H1 (cell line): ENCODE results near the gene LRCH3. TPM values are rescaled to one million over a fixed set of nuclear protein-coding genes. Genes with fewer than 3 reads are reported as not detected.

Experiments used
- CTCF ChIA-PET: fragments of 300-600 bp; sonication (Branson Sonifier 250); formaldehyde crosslinking; loops from one replicate; lab custom pipeline; 2021; ENCODE audit not compliant: partially characterized antibody; lab: Charles Lee
- POLR2A ChIA-PET: fragments of 300-600 bp; sonication (Branson Sonifier 250); formaldehyde crosslinking; loops from one replicate; lab custom pipeline; 2021; ENCODE audit warnings: inconsistent platforms; ENCODE audit not compliant: partially characterized antibody; lab: Charles Lee
- DNase-seq, 2 experiments: peaks; one replicate each; pipeline versions ENCODE4 v3.0.0 to v3.0.0-alpha.2; 2010 to 2022; ENCODE audit warnings: low spot score in 2 of 2, low read depth in 1 of 2, mixed read lengths in 1 of 2
- FAIRE-seq: peaks from 2 replicates; lab custom pipeline; 2011; peaks lifted over from hg19 to GRCh38; lab: Jason Lieb, UNC
- H2AFZ ChIP-seq: 2 replicates; pipeline ENCODE4 v1.8.1; 2012; ENCODE audit warnings: low read length, inconsistent platforms
- H2AK5ac ChIP-seq: 2 replicates; pipeline ENCODE4 v1.6.1; 2013; ENCODE audit warnings: low read depth, low read length
- H2BK120ac ChIP-seq: replicated peaks from 2 replicates; pipeline ENCODE3; 2013; ENCODE audit warnings: low read depth, low read length, inconsistent platforms
- H2BK12ac ChIP-seq: 2 replicates; pipeline ENCODE4 v1.6.1; 2013; ENCODE audit warnings: low read depth, low read length
- H2BK15ac ChIP-seq: 2 replicates; pipeline ENCODE4 v1.6.1; 2013; ENCODE audit warnings: low read length
- H2BK20ac ChIP-seq: 2 replicates; pipeline ENCODE4 v1.6.1; 2013; ENCODE audit warnings: low read length
- H2BK5ac ChIP-seq: 2 replicates; pipeline ENCODE4 v1.6.1; 2013; ENCODE audit warnings: low read depth, low read length
- H3K14ac ChIP-seq: 2 replicates; pipeline ENCODE4 v1.6.1; 2013; ENCODE audit warnings: inconsistent platforms; ENCODE audit not compliant: insufficient read length
- H3K18ac ChIP-seq: 2 replicates; pipeline ENCODE4 v1.6.1; 2013; ENCODE audit warnings: low read length; ENCODE audit errors: extremely low read depth
- H3K23ac ChIP-seq: 2 replicates; pipeline ENCODE4 v1.6.1; 2013; ENCODE audit warnings: inconsistent platforms; ENCODE audit not compliant: insufficient read length
- H3K23me2 ChIP-seq: 2 replicates; pipeline ENCODE4 v1.6.1; 2013; ENCODE audit warnings: low read depth, low read length
- H3K27ac ChIP-seq: 2 replicates; pipeline ENCODE4 v1.6.1; 2011; ENCODE audit warnings: low read depth, low read length, inconsistent platforms
- H3K27me3 ChIP-seq, 4 experiments: replicated peaks in 1 of 4; 1 replicate in 1 of 4; 2 replicates in 3 of 4; pipeline versions ENCODE4 v1.6.1 to v1.8.1; 2011 to 2013; ENCODE audit warnings: low read length in 3 of 4, mild to moderate bottlenecking in 3 of 4, inconsistent platforms in 2 of 4, mixed read lengths in 2 of 4, moderate library complexity in 1 of 4; ENCODE audit not compliant: control insufficient read depth in 3 of 4, insufficient read depth in 3 of 4; ENCODE audit errors: extremely low read depth in 1 of 4
- H3K36me3 ChIP-seq, 4 experiments: 2 replicates each; pipeline versions ENCODE4 v1.6.1 to v1.8.1; 2011 to 2013; ENCODE audit warnings: mild to moderate bottlenecking in 4 of 4, low read length in 3 of 4, moderate library complexity in 2 of 4, control low read depth in 1 of 4, inconsistent platforms in 1 of 4; ENCODE audit not compliant: insufficient read depth in 4 of 4, control insufficient read depth in 2 of 4
- H3K4ac ChIP-seq: replicated peaks from 2 replicates; pipeline ENCODE3; 2013; ENCODE audit warnings: low read length, low read depth, mixed read lengths, inconsistent platforms; ENCODE audit not compliant: insufficient read length
- H3K4me1 ChIP-seq, 4 experiments: replicated peaks in 1 of 4; 1 replicate in 1 of 4; 2 replicates in 3 of 4; pipeline versions ENCODE4 v1.6.1 to v1.8.1; 2011 to 2013; ENCODE audit warnings: low read length in 3 of 4, inconsistent platforms in 2 of 4, mixed read lengths in 1 of 4; ENCODE audit not compliant: insufficient read depth in 4 of 4, control insufficient read depth in 3 of 4
- H3K4me2 ChIP-seq, 2 experiments: 2 replicates each; pipeline versions ENCODE4 v1.6.1 to v1.8.1; 2011 to 2013; ENCODE audit warnings: low read depth in 2 of 2, low read length in 2 of 2, control low read depth in 1 of 2, inconsistent platforms in 1 of 2, mild to moderate bottlenecking in 1 of 2; ENCODE audit not compliant: insufficient read depth in 1 of 2
- H3K4me3 ChIP-seq, 4 experiments: fragments of 200-600, 300-600 bp in 1 of 4; sonication (generic), shearing (Covaris generic), sonication (Bioruptor Twin) in 1 of 4; 2 replicates each; pipeline versions ENCODE4 v1.5.1 to v1.8.1; 2011 to 2016; ENCODE audit warnings: low read length in 4 of 4, low read depth in 3 of 4, control low read depth in 2 of 4, inconsistent platforms in 2 of 4, mild to moderate bottlenecking in 2 of 4, mixed read lengths in 1 of 4, moderate library complexity in 1 of 4; ENCODE audit not compliant: insufficient read depth in 2 of 4; ENCODE audit errors: extremely low read depth in 1 of 4
- H3K56ac ChIP-seq: replicated peaks from 2 replicates; pipeline ENCODE3; 2013; ENCODE audit warnings: low read depth, mild to moderate bottlenecking, mixed read lengths, low read length, inconsistent platforms; ENCODE audit not compliant: insufficient read length
- H3K79me1 ChIP-seq: 2 replicates; pipeline ENCODE4 v1.6.1; 2013; ENCODE audit warnings: low read depth, low read length, control low read depth
- H3K79me2 ChIP-seq, 2 experiments: 2 replicates each; pipeline versions ENCODE4 v1.6.1 to v1.8.1; 2012 to 2013; ENCODE audit warnings: low read length in 2 of 2, mild to moderate bottlenecking in 2 of 2, inconsistent platforms in 1 of 2; ENCODE audit not compliant: insufficient read depth in 2 of 2, control insufficient read depth in 1 of 2
- H3K9ac ChIP-seq, 4 experiments: replicated peaks in 1 of 4; 1 replicate in 1 of 4; 2 replicates in 3 of 4; pipeline versions ENCODE4 v1.6.1 to v1.8.1; 2011 to 2013; ENCODE audit warnings: low read depth in 3 of 4, low read length in 3 of 4, control low read depth in 2 of 4, mild to moderate bottlenecking in 2 of 4, moderate library complexity in 2 of 4, inconsistent platforms in 1 of 4; ENCODE audit errors: extremely low read depth in 1 of 4
- H3K9me3 ChIP-seq, 2 experiments: 2 replicates each; pipeline versions ENCODE4 v1.6.1 to v1.8.1; 2012 to 2013; ENCODE audit warnings: mild to moderate bottlenecking in 2 of 2, moderate library complexity in 2 of 2, control low read depth in 1 of 2, inconsistent platforms in 1 of 2, low read depth in 1 of 2, low read length in 1 of 2, mixed read lengths in 1 of 2; ENCODE audit not compliant: insufficient read depth in 2 of 2
- H4K20me1 ChIP-seq, 2 experiments: replicated peaks in 1 of 2; 2 replicates each; pipeline versions ENCODE3 to v1.8.1; 2011 to 2013; ENCODE audit warnings: inconsistent platforms in 2 of 2, low read length in 2 of 2, mild to moderate bottlenecking in 1 of 2; ENCODE audit not compliant: insufficient read depth in 2 of 2, control insufficient read depth in 1 of 2
- H4K5ac ChIP-seq: 2 replicates; pipeline ENCODE4 v1.6.1; 2013; ENCODE audit warnings: low read length, low read depth, mixed read lengths, inconsistent platforms; ENCODE audit not compliant: insufficient read length
- H4K8ac ChIP-seq: 2 replicates; pipeline ENCODE4 v1.8.0; 2013; ENCODE audit warnings: mild to moderate bottlenecking, moderate library complexity, low read length, inconsistent platforms; ENCODE audit not compliant: insufficient read depth; ENCODE audit errors: extremely low read depth
- H4K91ac ChIP-seq: replicated peaks from 2 replicates; pipeline ENCODE3; 2013; ENCODE audit warnings: low read length, mixed read lengths, inconsistent platforms; ENCODE audit not compliant: insufficient read length
- SP1 ChIP-seq: IDR thresholded peaks from 2 replicates; pipeline ENCODE4 v1.6.1; 2011; ENCODE audit warnings: low read depth, low read length
- WGBS, 2 experiments: shearing (Covaris generic) in 1 of 2; methylation state at CpG; one replicate each; pipeline versions ENCODE4 v1.1.6 to v1.1.7; 2013 to 2015; ENCODE audit warnings: low lambda C conversion rate in 2 of 2, mixed read lengths in 2 of 2, inconsistent platforms in 1 of 2, low coverage in 1 of 2, missing lambda C conversion rate in 1 of 2; ENCODE audit not compliant: insufficient replicate concordance in 2 of 2, insufficient coverage in 1 of 2, insufficient read length in 1 of 2; ENCODE audit errors: extremely low coverage in 1 of 2, missing lambda C conversion rate in 1 of 2; 5-methylcytosine and 5-hydroxymethylcytosine counted together
- polyA plus RNA-seq, 7 experiments: library from polyadenylated mRNA; depleted of rRNA in 3 of 7; stranded (reverse) in 5 of 7; unstranded in 2 of 7; fragments of >200 nt in 5 of 7; fragments of 200-250 nt in 2 of 7; gene quantifications; 1 replicate in 5 of 7; 2 replicates in 1 of 7; 4 replicates in 1 of 7; pipeline versions ENCODE4 v1.2.1 to v1.2.3, GENCODE V29; 2011 to 2013; ENCODE audit warnings: missing spikeins in 2 of 7, mixed read lengths in 2 of 7
- total RNA-seq: library from RNA; stranded (reverse); fragmentation: NEBNext Ultra II Directional; extraction: Animal tissue kit (Norgen Biotek cat#: 25700); gene quantifications from 2 replicates; pipeline ENCODE4 v1.2.1, GENCODE V29; 2021

Gene LRCH3
- total and polyA plus RNA-seq, 2 of the 8 experiments (the other 6 are each of a cell fraction or from before 2014, with no cell fraction given), result 58.4 to 66.0 TPM

GRCh38 chr3:197753263-197753662, 37.8 kb upstream of the LRCH3 start:
- H2BK120ac ChIP-seq, result no peak overlapping the region
- no peak overlapping the region for H3K4me3 ChIP-seq
- H3K27me3 ChIP-seq, result peaks cover 0 to 25% (median 13%) of the 10 kb centered on the region in 4 experiments; a peak in 6 of 7 replicates
- H2BK12ac ChIP-seq, result no peak overlapping the region
- no peak overlapping the region for H3K23ac ChIP-seq
- no peak for DNase-seq
- POLR2A ChIA-PET, result no interaction called here
- WGBS, 2 experiments, result 93% methylated on average over 3 of the region's 3 CpGs; no CpG with 5 or more reads in 1 of the 2 experiments
- H2BK5ac ChIP-seq, result no peak overlapping the region
- H3K56ac ChIP-seq, result no peak overlapping the region
- no peaks in the 10 kb centered on the region for H3K9me3 ChIP-seq
- H4K5ac ChIP-seq, result no peak overlapping the region
- no peak overlapping the region for H3K18ac ChIP-seq
- no peak overlapping the region for H4K91ac ChIP-seq
- no peak overlapping the region for H3K9ac ChIP-seq
- no peaks in the 10 kb centered on the region; the same call in 1 of the 2 replicates for H3K79me1 ChIP-seq
- no peak for FAIRE-seq
- no peak for TF ChIP-seq SP1
- no peak overlapping the region for H3K4ac ChIP-seq
- H4K20me1 ChIP-seq, result peaks cover 0 to 3% of the 10 kb centered on the region in 2 experiments
- no peak overlapping the region for H2BK15ac ChIP-seq
- CTCF ChIA-PET, result interaction anchor here (0.9 to 1.6 kb wide), 4 partner anchors 10 to 42 kb away, joined by 3 to 6 read pairs (median 3); no protein-coding TSS in a partner anchor
- no peak overlapping the region for H2AFZ ChIP-seq
- no peaks in the 10 kb centered on the region for H3K36me3 ChIP-seq
- no peak overlapping the region for H3K4me2 ChIP-seq
- H2BK20ac ChIP-seq, result no peak overlapping the region
- peaks cover 0 to 4% (median 2%) of the 10 kb centered on the region in 4 experiments; a peak in 5 of 7 replicates for H3K4me1 ChIP-seq
- no peak overlapping the region for H2AK5ac ChIP-seq
- no peak overlapping the region for H3K27ac ChIP-seq
- peaks cover 0 to 10% of the 10 kb centered on the region in 2 experiments; a peak in 1 of 4 replicates for H3K79me2 ChIP-seq
- no peak overlapping the region for H4K8ac ChIP-seq
- H3K14ac ChIP-seq, result no peak overlapping the region
- H3K23me2 ChIP-seq, result peaks cover 18% of the 10 kb centered on the region; the same call in 1 of the 2 replicates
